PC-3 (cell line): Measurements from ENCODE around the gene LIMS1.

ENCODE experiments used
- CTCF ChIP-seq: fragments of 300-600 bp; sonication (generic); conservative IDR thresholded peaks from 2 replicates; pipeline ENCODE4 v1.5.1; 2017; ENCODE audit warnings: antibody characterized with exemption, low read depth, mild to moderate bottlenecking, low read length
- EZH2 ChIP-seq: fragments of 300-600 bp; sonication (generic); IDR thresholded peaks from one replicate; pipeline ENCODE4 v1.6.1; 2017; ENCODE audit warnings: antibody characterized with exemption, mild to moderate bottlenecking, low read length; ENCODE audit not compliant: unreplicated experiment
- EZH2phosphoT487 ChIP-seq: fragments of 300-600 bp; sonication (generic); IDR thresholded peaks from 2 replicates; pipeline ENCODE4 v1.6.1; 2018; ENCODE audit warnings: mild to moderate bottlenecking, antibody characterized with exemption, low read length, borderline replicate concordance

DNA sequence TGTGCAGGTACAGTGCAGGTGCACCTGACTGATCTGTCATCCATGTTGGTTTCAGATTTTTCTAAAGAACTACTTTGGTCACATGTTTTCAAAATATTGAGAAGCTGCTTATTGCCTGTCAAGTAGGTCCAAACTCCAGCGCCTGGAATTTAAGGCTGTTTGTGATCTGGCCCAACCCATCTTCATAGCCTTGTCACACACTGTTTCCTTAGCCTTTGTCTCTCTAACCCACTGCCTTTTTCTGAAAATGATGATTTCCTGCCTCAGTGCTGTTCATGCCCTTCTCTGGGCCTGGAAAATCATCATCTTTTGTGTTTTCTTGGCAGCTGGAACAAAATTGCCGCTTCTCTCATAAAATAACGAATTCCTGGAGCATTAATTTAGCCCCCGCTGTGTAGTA is 7.2 kb downstream of the LIMS1 start:
- TF ChIP-seq CTCF (no peak), EZH2phosphoT487 (no peak), EZH2 (no peak)
